Measurements from ENCODE around the gene SLC35B2.
A peak's percentile ranks its signal among the peaks of the same experiment; 100 is the strongest.

SLC35B2 gene

GRCh38 chr6:44221291-44221960 is 35.9 kb downstream of the SLC35B2 start (continued):
- TF ChIP-seq, protein P1, sequence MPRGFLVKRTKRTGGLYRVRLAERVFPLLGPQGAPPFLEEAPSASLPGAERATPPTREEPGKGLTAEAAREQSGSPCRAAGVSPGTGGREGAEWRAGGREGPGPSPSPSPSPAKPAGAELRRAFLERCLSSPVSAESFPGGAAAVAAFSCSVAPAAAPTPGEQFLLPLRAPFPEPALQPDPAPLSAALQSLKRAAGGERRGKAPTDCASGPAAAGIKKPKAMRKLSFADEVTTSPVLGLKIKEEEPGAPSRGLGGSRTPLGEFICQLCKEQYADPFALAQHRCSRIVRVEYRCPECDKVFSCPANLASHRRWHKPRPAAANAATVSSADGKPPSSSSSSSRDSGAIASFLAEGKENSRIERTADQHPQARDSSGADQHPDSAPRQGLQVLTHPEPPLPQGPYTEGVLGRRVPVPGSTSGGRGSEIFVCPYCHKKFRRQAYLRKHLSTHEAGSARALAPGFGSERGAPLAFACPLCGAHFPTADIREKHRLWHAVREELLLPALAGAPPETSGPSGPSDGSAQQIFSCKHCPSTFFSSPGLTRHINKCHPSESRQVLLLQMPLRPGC (tag by site-specific recombination; IDR thresholded peaks at IDR 0.05): no peak
- TF ChIP-seq WT1 (tag by site-specific recombination; IDR thresholded peaks at IDR 0.05) (peak; percentile 7; the same call in 1 of the 2 replicates), ZBTB17 (tag by site-specific recombination; IDR thresholded peaks at IDR 0.05) (peak; percentile 79), GLIS1 (tag by site-specific recombination; IDR thresholded peaks at IDR 0.05) (peak; percentile 95), IKZF3 (tag by site-specific recombination; IDR thresholded peaks at IDR 0.05) (peak; percentile 31; the same call in 1 of the 2 replicates), ZNF621 (tag by site-specific recombination; IDR thresholded peaks at IDR 0.05) (no peak), ZNF792 (tag by site-specific recombination; IDR thresholded peaks at IDR 0.05) (no peak), ZBTB20 (tag by site-specific recombination; IDR thresholded peaks at IDR 0.05) (peak; percentile 84), ZBTB1 (tag by site-specific recombination; IDR thresholded peaks at IDR 0.05) (no peak), ZNF23 (tag by site-specific recombination; IDR thresholded peaks at IDR 0.05; ENCODE audit: borderline replicate concordance) (no peak), ZBTB7A (tag by site-specific recombination; IDR thresholded peaks at IDR 0.05; ENCODE audit: low read depth) (no peak), ZNF639 (tag by site-specific recombination; IDR thresholded peaks at IDR 0.05) (no peak), ZNF292 (tag by site-specific recombination; IDR thresholded peaks at IDR 0.05; ENCODE audit: borderline replicate concordance, low read depth) (no peak), ZNF660 (tag by site-specific recombination; IDR thresholded peaks at IDR 0.05) (no peak), ZNF341 (tag by site-specific recombination; IDR thresholded peaks at IDR 0.05; ENCODE audit: low read depth) (peak; percentile 83), KLF9 (tag by site-specific recombination; IDR thresholded peaks at IDR 0.05; ENCODE audit: low read depth) (peak; percentile 49), KLF16 (tag by site-specific recombination; IDR thresholded peaks at IDR 0.05) (peak; percentile 74; the same call in 1 of the 2 replicates), ZNF37A (tag by site-specific recombination; IDR thresholded peaks at IDR 0.05) (no peak), SALL2 (tag by site-specific recombination; IDR thresholded peaks at IDR 0.05; ENCODE audit: borderline replicate concordance) (no peak), ZNF26 (tag by site-specific recombination; IDR thresholded peaks at IDR 0.05) (no peak), ZNF354C (tag by site-specific recombination; IDR thresholded peaks at IDR 0.05; ENCODE audit: borderline replicate concordance, low read depth) (no peak)
- TF ChIP-seq, protein P2, sequence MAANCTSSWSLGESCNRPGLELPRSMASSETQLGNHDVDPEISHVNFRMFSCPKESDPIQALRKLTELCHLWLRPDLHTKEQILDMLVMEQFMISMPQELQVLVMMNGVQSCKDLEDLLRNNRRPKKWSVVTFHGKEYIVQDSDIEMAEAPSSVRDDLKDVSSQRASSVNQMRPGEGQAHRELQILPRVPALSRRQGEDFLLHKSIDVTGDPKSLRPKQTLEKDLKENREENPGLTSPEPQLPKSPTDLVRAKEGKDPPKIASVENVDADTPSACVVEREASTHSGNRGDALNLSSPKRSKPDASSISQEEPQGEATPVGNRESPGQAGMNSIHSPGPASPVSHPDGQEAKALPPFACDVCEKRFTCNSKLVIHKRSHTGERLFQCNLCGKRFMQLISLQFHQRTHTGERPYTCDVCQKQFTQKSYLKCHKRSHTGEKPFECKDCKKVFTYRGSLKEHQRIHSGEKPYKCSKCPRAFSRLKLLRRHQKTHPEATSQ (tag by site-specific recombination; IDR thresholded peaks at IDR 0.05): no peak
- TF ChIP-seq, protein P3, sequence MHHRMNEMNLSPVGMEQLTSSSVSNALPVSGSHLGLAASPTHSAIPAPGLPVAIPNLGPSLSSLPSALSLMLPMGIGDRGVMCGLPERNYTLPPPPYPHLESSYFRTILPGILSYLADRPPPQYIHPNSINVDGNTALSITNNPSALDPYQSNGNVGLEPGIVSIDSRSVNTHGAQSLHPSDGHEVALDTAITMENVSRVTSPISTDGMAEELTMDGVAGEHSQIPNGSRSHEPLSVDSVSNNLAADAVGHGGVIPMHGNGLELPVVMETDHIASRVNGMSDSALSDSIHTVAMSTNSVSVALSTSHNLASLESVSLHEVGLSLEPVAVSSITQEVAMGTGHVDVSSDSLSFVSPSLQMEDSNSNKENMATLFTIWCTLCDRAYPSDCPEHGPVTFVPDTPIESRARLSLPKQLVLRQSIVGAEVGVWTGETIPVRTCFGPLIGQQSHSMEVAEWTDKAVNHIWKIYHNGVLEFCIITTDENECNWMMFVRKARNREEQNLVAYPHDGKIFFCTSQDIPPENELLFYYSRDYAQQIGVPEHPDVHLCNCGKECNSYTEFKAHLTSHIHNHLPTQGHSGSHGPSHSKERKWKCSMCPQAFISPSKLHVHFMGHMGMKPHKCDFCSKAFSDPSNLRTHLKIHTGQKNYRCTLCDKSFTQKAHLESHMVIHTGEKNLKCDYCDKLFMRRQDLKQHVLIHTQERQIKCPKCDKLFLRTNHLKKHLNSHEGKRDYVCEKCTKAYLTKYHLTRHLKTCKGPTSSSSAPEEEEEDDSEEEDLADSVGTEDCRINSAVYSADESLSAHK (tag by site-specific recombination; IDR thresholded peaks at IDR 0.05): no peak
- TF ChIP-seq, protein P4, sequence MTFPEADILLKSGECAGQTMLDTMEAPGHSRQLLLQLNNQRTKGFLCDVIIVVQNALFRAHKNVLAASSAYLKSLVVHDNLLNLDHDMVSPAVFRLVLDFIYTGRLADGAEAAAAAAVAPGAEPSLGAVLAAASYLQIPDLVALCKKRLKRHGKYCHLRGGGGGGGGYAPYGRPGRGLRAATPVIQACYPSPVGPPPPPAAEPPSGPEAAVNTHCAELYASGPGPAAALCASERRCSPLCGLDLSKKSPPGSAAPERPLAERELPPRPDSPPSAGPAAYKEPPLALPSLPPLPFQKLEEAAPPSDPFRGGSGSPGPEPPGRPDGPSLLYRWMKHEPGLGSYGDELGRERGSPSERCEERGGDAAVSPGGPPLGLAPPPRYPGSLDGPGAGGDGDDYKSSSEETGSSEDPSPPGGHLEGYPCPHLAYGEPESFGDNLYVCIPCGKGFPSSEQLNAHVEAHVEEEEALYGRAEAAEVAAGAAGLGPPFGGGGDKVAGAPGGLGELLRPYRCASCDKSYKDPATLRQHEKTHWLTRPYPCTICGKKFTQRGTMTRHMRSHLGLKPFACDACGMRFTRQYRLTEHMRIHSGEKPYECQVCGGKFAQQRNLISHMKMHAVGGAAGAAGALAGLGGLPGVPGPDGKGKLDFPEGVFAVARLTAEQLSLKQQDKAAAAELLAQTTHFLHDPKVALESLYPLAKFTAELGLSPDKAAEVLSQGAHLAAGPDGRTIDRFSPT (tag by site-specific recombination; IDR thresholded peaks at IDR 0.05): peak; percentile 70; the same call in 1 of the 2 replicates
- TF ChIP-seq, protein P5, sequence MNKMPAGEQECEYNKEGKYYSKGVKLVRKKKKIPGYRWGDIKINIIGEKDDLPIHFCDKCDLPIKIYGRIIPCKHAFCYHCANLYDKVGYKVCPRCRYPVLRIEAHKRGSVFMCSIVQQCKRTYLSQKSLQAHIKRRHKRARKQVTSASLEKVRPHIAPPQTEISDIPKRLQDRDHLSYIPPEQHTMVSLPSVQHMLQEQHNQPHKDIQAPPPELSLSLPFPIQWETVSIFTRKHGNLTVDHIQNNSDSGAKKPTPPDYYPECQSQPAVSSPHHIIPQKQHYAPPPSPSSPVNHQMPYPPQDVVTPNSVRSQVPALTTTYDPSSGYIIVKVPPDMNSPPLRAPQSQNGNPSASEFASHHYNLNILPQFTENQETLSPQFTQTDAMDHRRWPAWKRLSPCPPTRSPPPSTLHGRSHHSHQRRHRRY (tag by site-specific recombination; IDR thresholded peaks at IDR 0.05): no peak
- TF ChIP-seq, protein P6, sequence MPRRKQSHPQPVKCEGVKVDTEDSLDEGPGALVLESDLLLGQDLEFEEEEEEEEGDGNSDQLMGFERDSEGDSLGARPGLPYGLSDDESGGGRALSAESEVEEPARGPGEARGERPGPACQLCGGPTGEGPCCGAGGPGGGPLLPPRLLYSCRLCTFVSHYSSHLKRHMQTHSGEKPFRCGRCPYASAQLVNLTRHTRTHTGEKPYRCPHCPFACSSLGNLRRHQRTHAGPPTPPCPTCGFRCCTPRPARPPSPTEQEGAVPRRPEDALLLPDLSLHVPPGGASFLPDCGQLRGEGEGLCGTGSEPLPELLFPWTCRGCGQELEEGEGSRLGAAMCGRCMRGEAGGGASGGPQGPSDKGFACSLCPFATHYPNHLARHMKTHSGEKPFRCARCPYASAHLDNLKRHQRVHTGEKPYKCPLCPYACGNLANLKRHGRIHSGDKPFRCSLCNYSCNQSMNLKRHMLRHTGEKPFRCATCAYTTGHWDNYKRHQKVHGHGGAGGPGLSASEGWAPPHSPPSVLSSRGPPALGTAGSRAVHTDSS (tag by site-specific recombination; IDR thresholded peaks at IDR 0.05): no peak

Measured in HEK293 (cell line).